Esophagus squamous epithelium (tissue), 4 donors: Measurements from ENCODE around the gene TBC1D17.

Experiments
- POLR2A ChIP-seq, 4 donors: fragments of 450-650 bp; IDR thresholded peaks; one replicate each; pipeline ENCODE4 v1.6.1; 2017; ENCODE audit warnings: antibody characterized with exemption in 4 of 4, mild to moderate bottlenecking in 4 of 4, moderate library complexity in 3 of 4
- TF ChIP-seq, protein P1 (sequence below), 6 experiments: fragments of 450-650 bp in 4 of 6; fragments of 200-600 bp in 2 of 6; sonication (generic) in 2 of 6; IDR thresholded peaks; one replicate each; pipeline ENCODE4 v1.5.1; 2016 to 2019; ENCODE audit warnings: antibody characterized with exemption in 6 of 6, mild to moderate bottlenecking in 4 of 6, moderate library complexity in 4 of 6

DNA sequence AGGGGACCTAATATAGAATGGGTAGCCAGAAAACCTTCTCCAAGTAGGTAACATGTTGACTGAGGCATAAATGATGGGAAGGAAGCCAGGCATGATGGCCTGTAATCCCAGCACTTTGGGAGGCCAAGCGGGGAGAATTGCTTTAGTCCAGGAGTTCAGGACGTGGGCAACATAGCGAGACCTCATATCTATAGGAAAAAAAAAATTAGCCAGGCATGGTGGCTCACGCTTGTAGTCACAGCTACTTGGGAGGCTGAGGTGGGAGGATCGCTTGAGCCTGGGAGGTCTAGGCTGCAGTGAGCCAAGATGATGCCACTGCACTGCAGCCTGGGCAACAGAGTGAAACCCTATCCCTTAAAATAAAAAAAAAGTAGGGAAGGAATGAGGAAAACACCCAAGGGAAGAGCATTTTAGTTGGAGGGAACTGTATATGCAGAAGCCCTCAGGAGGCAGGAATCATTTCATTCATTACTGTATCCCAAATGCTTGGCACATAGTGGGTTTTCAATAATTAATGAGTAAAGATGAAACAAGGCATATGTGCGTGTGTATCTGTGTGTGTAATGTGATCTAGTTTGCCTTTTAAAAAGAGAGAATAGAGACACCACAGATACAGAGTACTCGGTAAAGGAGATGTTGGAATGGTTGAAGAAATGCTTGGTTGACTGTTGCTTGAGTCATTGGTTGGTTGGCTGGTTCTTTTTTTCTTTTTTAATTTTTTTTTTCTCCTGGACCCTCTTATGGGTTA, 54.0 kb downstream of the TBC1D17 start:
- TF ChIP-seq, protein P1, sequence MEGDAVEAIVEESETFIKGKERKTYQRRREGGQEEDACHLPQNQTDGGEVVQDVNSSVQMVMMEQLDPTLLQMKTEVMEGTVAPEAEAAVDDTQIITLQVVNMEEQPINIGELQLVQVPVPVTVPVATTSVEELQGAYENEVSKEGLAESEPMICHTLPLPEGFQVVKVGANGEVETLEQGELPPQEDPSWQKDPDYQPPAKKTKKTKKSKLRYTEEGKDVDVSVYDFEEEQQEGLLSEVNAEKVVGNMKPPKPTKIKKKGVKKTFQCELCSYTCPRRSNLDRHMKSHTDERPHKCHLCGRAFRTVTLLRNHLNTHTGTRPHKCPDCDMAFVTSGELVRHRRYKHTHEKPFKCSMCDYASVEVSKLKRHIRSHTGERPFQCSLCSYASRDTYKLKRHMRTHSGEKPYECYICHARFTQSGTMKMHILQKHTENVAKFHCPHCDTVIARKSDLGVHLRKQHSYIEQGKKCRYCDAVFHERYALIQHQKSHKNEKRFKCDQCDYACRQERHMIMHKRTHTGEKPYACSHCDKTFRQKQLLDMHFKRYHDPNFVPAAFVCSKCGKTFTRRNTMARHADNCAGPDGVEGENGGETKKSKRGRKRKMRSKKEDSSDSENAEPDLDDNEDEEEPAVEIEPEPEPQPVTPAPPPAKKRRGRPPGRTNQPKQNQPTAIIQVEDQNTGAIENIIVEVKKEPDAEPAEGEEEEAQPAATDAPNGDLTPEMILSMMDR (IDR thresholded peaks at IDR 0.05): no peak
- TF ChIP-seq POLR2A (IDR thresholded peaks at IDR 0.05): no peak
